GM12878 (cell line): ENCODE measurements around the gene NOD1. TPM values are rescaled to one million over a fixed set of nuclear protein-coding genes. Genes with fewer than 3 reads are reported as not detected.

Experiments
- ATAC-seq: fragments of 200-7000 bp; cut with Tn5 transposase; 3 replicates; pipeline ENCODE4 v1.9.1; 2020; ENCODE audit warnings: mild to moderate bottlenecking, moderate library complexity
- BruUV-seq: library from RNA; stranded (reverse); fragments of 400-500 nt; replicated peaks from 2 replicates; lab custom pipeline; 2021; lab: Mats Ljungman, UMichigan
- CTCF ChIA-PET: fragments of 300-600 bp; sonication (Branson Sonifier 250); formaldehyde crosslinking; extraction: SDS; loops from one replicate; lab custom pipeline; 2021; ENCODE audit warnings: inconsistent platforms; lab: Yijun Ruan, JAX
- POLR2A ChIA-PET: fragments of 350-600 bp; formaldehyde crosslinking; extraction: SDS; loops from one replicate; lab custom pipeline; 2021; ENCODE audit warnings: inconsistent platforms; lab: Charles Lee
- RAD21 ChIA-PET: fragments of 300-600 bp; sonication (Branson Sonifier 250); formaldehyde crosslinking; loops from one replicate; lab custom pipeline; 2023; ENCODE audit warnings: antibody characterized with exemption; ENCODE audit not compliant: unreplicated experiment; lab: Charles Lee
- SMC1A ChIA-PET: fragments of 300-600 bp; sonication (Branson Sonifier 250); formaldehyde crosslinking; loops from one replicate; lab custom pipeline; 2023; ENCODE audit not compliant: unreplicated experiment, uncharacterized antibody; lab: Charles Lee
- DNase-seq: peaks from one replicate; pipeline ENCODE4 v3.0.0-alpha.2; 2011; ENCODE audit warnings: low read depth, low spot score
- FAIRE-seq: peaks from 3 replicates; lab custom pipeline; 2011; peaks lifted over from hg19 to GRCh38; lab: Jason Lieb, UNC
- H2AFZ ChIP-seq: 2 replicates; pipeline ENCODE4 v1.6.0; 2011; ENCODE audit warnings: low read depth, low read length, control low read depth; ENCODE audit not compliant: control insufficient read depth
- H3K27ac ChIP-seq: 2 replicates; pipeline ENCODE4 v1.5.1; 2011; ENCODE audit warnings: control low read depth; ENCODE audit not compliant: control insufficient read depth, insufficient read depth
- H3K27me3 ChIP-seq, 2 experiments: replicated peaks in 1 of 2; 2 replicates each; pipeline versions ENCODE4 v1.6.0 to v1.6.1; 2011; ENCODE audit warnings: low read length in 1 of 2; ENCODE audit not compliant: control insufficient read depth in 2 of 2, insufficient read depth in 2 of 2
- H3K36me3 ChIP-seq, 2 experiments: 2 replicates each; pipeline ENCODE4 v1.5.1; 2011; ENCODE audit warnings: low read length in 1 of 2; ENCODE audit not compliant: control insufficient read depth in 2 of 2, insufficient read depth in 2 of 2
- H3K4me1 ChIP-seq: 2 replicates; pipeline ENCODE4 v1.6.1; 2011; ENCODE audit warnings: mild to moderate bottlenecking, low read length, moderate library complexity, mixed read lengths; ENCODE audit not compliant: control insufficient read depth, insufficient read depth
- H3K4me2 ChIP-seq: 2 replicates; pipeline ENCODE4 v1.6.0; 2011; ENCODE audit warnings: control low read depth; ENCODE audit not compliant: control insufficient read depth, insufficient read depth
- H3K4me3 ChIP-seq: fragments of 200-600 bp; sonication (generic); 2 replicates; pipeline ENCODE4 v1.5.1; 2016
- H3K79me2 ChIP-seq: 2 replicates; pipeline ENCODE4 v1.6.0; 2011; ENCODE audit warnings: low read length; ENCODE audit not compliant: control insufficient read depth, insufficient read depth
- H3K9ac ChIP-seq: 2 replicates; pipeline ENCODE4 v1.8.0; 2011; ENCODE audit warnings: low read length, control low read depth, mixed read lengths; ENCODE audit not compliant: control insufficient read depth, insufficient read depth
- H3K9me3 ChIP-seq: replicated peaks from 3 replicates; pipeline ENCODE4 v1.5.1; 2011; ENCODE audit warnings: mild to moderate bottlenecking, low read length; ENCODE audit not compliant: control insufficient read depth, insufficient read depth
- H4K20me1 ChIP-seq: 2 replicates; pipeline ENCODE4 v1.6.0; 2011; ENCODE audit not compliant: control insufficient read depth, insufficient read depth
- MXI1 ChIP-seq: fragments of 150-350 bp; IDR thresholded peaks from 2 replicates; pipeline ENCODE4 v1.6.1; 2011; ENCODE audit warnings: low read depth, mild to moderate bottlenecking, inconsistent platforms, low read length, improper control_type of control experiment
- NKRF ChIP-seq: fragments of 450-650 bp; conservative IDR thresholded peaks from 2 replicates; pipeline ENCODE4 v1.6.1; 2017; ENCODE audit warnings: mild to moderate bottlenecking, moderate library complexity
- NR2C1 ChIP-seq: fragments of 450-650 bp; IDR thresholded peaks from 2 replicates; pipeline ENCODE4 v1.6.1; 2017; ENCODE audit warnings: antibody characterized with exemption, mild to moderate bottlenecking, moderate library complexity
- SKIL ChIP-seq: fragments of 450-650 bp; IDR thresholded peaks from 2 replicates; pipeline ENCODE4 v1.6.1; 2017; ENCODE audit warnings: mild to moderate bottlenecking, low read depth, inconsistent platforms; ENCODE audit not compliant: poor library complexity, severe bottlenecking
- SMAD5 ChIP-seq: IDR thresholded peaks from 2 replicates; pipeline ENCODE4 v1.6.1; 2016; ENCODE audit warnings: antibody characterized with exemption, low read depth
- TARDBP ChIP-seq: IDR thresholded peaks from 2 replicates; pipeline ENCODE4 v1.6.1; 2016; ENCODE audit warnings: borderline replicate concordance
- ZBTB11 ChIP-seq: fragments of 450-650 bp; formaldehyde crosslinking; IDR thresholded peaks from 2 replicates; pipeline ENCODE4 v1.5.0; 2022; ENCODE audit warnings: mild to moderate bottlenecking, missing genetic modification characterization
- WGBS: methylation state at CpG from one replicate; pipeline ENCODE4 v1.1.6; 2016; ENCODE audit warnings: low lambda C conversion rate; ENCODE audit not compliant: insufficient replicate concordance, insufficient coverage; ENCODE audit errors: missing lambda C conversion rate; 5-methylcytosine and 5-hydroxymethylcytosine counted together
- in situ Hi-C: fragments of 300-500 bp; cut with MboI; formaldehyde crosslinking; loops from 9 replicates; pipeline ENCODE4 v1.14.3; 2018; ENCODE audit warnings: mixed read lengths
- intact Hi-C: fragments of 100-400 bp; cut with micrococcal nuclease; formaldehyde crosslinking; loops from one replicate; pipeline ENCODE4 v1.14.2; 2022; ENCODE audit not compliant: unreplicated experiment
- polyA plus RNA-seq, 11 experiments: library from polyadenylated mRNA; depleted of rRNA in 4 of 11; unstranded in 6 of 11; stranded (reverse) in 5 of 11; fragments of >200 nt; fragmentation: Nextera tagmentation in 4 of 11; fragmentation: Illumina TruSeq in 1 of 11; extraction: Ambion mirVana in 4 of 11; extraction: Trizol in 1 of 11; gene quantifications; 1 replicate in 1 of 11; 2 replicates in 10 of 11; pipeline versions ENCODE4 v1.2.1 to v1.2.3, GENCODE V29; 2011 to 2016; ENCODE audit warnings: inconsistent platforms in 2 of 11, missing spikeins in 2 of 11, low read depth in 1 of 11
- total RNA-seq, 4 experiments: library from RNA; depleted of rRNA in 3 of 4; stranded (reverse); fragments of >200 nt in 3 of 4; fragmentation: Illumina TruSeq in 1 of 4; extraction: Trizol in 1 of 4; gene quantifications; 2 replicates each; pipeline versions ENCODE4 v1.2.1 to v1.2.3, GENCODE V29; 2013 to 2021
- TF ChIP-seq, protein P1 (sequence below): fragments of 450-650 bp; formaldehyde crosslinking; IDR thresholded peaks from 2 replicates; pipeline ENCODE4 v1.4.0; 2020; ENCODE audit warnings: mild to moderate bottlenecking, moderate library complexity
- TF ChIP-seq, protein P2 (sequence below): IDR thresholded peaks from 2 replicates; pipeline ENCODE4 v1.6.1; 2011; ENCODE audit warnings: borderline replicate concordance, low read depth, mild to moderate bottlenecking, moderate library complexity, mixed read lengths, low read length; ENCODE audit not compliant: insufficient read depth; ENCODE audit errors: extremely low read length

The NOD1 gene
- total and polyA plus RNA-seq, 10 of the 15 experiments (the other 5 are each of a cell fraction or from before 2014, with no cell fraction given): 1.8 to 14.6 (median 8.9) TPM

GRCh38 chr7:30523466-30523865 is 44.9 kb upstream of the NOD1 start:
- no TSS peak for BruUV-seq
- H3K27me3 ChIP-seq: no peaks in the 10 kb centered on the region
- intact Hi-C loops (no loop called here), in situ Hi-C loops (no loop called here)
- H2AFZ ChIP-seq: no peak overlapping the region
- FAIRE-seq (no peak), DNase-seq (no peak), ATAC-seq (no peak)
- H3K79me2 ChIP-seq: no peaks in the 10 kb centered on the region
- H3K9ac ChIP-seq: no peak overlapping the region
- H3K9me3 ChIP-seq: no peaks in the 10 kb centered on the region
- no peaks in the 10 kb centered on the region for H3K36me3 ChIP-seq
- no peak overlapping the region for H3K27ac ChIP-seq
- RAD21 ChIA-PET: no interaction called here
- no peaks in the 10 kb centered on the region for H4K20me1 ChIP-seq
- POLR2A ChIA-PET: interaction anchor here (0.6 kb wide), 1 partner anchor 10 kb away, joined by 3 read pairs; no protein-coding TSS in a partner anchor
- no peak overlapping the region for H3K4me2 ChIP-seq
- 47% methylated on average over 2 of the region's 2 CpGs for WGBS
- peaks cover 10% of the 10 kb centered on the region for H3K4me1 ChIP-seq
- CTCF ChIA-PET: interaction anchor here (0.8 kb wide), 1 partner anchor 13 kb away, joined by 3 read pairs; no protein-coding TSS in a partner anchor
- SMC1A ChIA-PET: interaction anchor here (0.6 kb wide), 1 partner anchor 57 kb away, joined by 3 read pairs; no protein-coding TSS in a partner anchor
- H3K4me3 ChIP-seq: no peak overlapping the region
- TF ChIP-seq NKRF: no peak
- no peak for TF ChIP-seq MXI1
- TF ChIP-seq SKIL: no peak
- TF ChIP-seq, protein P1, sequence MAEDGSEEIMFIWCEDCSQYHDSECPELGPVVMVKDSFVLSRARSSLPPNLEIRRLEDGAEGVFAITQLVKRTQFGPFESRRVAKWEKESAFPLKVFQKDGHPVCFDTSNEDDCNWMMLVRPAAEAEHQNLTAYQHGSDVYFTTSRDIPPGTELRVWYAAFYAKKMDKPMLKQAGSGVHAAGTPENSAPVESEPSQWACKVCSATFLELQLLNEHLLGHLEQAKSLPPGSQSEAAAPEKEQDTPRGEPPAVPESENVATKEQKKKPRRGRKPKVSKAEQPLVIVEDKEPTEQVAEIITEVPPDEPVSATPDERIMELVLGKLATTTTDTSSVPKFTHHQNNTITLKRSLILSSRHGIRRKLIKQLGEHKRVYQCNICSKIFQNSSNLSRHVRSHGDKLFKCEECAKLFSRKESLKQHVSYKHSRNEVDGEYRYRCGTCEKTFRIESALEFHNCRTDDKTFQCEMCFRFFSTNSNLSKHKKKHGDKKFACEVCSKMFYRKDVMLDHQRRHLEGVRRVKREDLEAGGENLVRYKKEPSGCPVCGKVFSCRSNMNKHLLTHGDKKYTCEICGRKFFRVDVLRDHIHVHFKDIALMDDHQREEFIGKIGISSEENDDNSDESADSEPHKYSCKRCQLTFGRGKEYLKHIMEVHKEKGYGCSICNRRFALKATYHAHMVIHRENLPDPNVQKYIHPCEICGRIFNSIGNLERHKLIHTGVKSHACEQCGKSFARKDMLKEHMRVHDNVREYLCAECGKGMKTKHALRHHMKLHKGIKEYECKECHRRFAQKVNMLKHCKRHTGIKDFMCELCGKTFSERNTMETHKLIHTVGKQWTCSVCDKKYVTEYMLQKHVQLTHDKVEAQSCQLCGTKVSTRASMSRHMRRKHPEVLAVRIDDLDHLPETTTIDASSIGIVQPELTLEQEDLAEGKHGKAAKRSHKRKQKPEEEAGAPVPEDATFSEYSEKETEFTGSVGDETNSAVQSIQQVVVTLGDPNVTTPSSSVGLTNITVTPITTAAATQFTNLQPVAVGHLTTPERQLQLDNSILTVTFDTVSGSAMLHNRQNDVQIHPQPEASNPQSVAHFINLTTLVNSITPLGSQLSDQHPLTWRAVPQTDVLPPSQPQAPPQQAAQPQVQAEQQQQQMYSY: no peak
- no peak for TF ChIP-seq ZBTB11 (CRISPR knock-in tag)
- TF ChIP-seq, protein P2, sequence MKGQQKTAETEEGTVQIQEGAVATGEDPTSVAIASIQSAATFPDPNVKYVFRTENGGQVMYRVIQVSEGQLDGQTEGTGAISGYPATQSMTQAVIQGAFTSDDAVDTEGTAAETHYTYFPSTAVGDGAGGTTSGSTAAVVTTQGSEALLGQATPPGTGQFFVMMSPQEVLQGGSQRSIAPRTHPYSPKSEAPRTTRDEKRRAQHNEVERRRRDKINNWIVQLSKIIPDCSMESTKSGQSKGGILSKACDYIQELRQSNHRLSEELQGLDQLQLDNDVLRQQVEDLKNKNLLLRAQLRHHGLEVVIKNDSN: no peak
- no peak for TF ChIP-seq SMAD5
- no peak for TF ChIP-seq TARDBP
- TF ChIP-seq NR2C1: no peak
